C4-2B (cell line): ENCODE data around the gene D2HGDH.
"Not testable (repeated sequence)": the region's sequence is repeated elsewhere in the genome, so short reads cannot be mapped to it uniquely, and the experiment has no call there.

Source experiments
- CTCF ChIP-seq: fragments of 450-650 bp; conservative IDR thresholded peaks from 2 replicates; pipeline ENCODE4 v1.5.1; 2017; ENCODE audit warnings: mild to moderate bottlenecking
- ZFX ChIP-seq: fragments of 450-650 bp; IDR thresholded peaks from 2 replicates; pipeline ENCODE4 v1.6.1; 2017

DNA sequence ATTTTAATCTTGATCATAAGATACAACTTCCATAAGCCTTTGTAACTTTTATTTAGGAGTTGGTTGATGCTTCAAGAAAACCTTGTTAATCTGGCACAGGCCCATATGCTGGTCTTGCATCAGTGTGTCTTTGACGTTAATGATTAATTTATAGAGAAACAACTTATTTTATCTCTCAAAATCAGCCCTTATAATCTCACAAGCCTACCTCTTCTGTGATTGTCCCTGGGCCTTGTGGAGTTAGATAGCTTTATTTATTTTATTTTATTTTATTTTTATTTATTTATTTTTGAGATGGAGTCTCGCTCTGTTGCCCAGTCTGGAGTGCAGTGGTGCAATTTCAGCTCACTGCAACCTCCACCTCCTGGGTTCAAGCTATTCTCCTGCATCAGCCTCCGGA is 47.6 kb downstream of the D2HGDH start:
- TF ChIP-seq CTCF, ZFX: not testable (repeated sequence)
